Stimulated activated naive CD4-positive, alpha-beta T cell (primary cell): ENCODE data around the gene SYNPO2.

Experiments used
- DNase-seq, 6 experiments: peaks; one replicate each; lab custom pipeline; 2025; lab: John Stamatoyannopoulos, UW

SYNPO2 gene, protein sequence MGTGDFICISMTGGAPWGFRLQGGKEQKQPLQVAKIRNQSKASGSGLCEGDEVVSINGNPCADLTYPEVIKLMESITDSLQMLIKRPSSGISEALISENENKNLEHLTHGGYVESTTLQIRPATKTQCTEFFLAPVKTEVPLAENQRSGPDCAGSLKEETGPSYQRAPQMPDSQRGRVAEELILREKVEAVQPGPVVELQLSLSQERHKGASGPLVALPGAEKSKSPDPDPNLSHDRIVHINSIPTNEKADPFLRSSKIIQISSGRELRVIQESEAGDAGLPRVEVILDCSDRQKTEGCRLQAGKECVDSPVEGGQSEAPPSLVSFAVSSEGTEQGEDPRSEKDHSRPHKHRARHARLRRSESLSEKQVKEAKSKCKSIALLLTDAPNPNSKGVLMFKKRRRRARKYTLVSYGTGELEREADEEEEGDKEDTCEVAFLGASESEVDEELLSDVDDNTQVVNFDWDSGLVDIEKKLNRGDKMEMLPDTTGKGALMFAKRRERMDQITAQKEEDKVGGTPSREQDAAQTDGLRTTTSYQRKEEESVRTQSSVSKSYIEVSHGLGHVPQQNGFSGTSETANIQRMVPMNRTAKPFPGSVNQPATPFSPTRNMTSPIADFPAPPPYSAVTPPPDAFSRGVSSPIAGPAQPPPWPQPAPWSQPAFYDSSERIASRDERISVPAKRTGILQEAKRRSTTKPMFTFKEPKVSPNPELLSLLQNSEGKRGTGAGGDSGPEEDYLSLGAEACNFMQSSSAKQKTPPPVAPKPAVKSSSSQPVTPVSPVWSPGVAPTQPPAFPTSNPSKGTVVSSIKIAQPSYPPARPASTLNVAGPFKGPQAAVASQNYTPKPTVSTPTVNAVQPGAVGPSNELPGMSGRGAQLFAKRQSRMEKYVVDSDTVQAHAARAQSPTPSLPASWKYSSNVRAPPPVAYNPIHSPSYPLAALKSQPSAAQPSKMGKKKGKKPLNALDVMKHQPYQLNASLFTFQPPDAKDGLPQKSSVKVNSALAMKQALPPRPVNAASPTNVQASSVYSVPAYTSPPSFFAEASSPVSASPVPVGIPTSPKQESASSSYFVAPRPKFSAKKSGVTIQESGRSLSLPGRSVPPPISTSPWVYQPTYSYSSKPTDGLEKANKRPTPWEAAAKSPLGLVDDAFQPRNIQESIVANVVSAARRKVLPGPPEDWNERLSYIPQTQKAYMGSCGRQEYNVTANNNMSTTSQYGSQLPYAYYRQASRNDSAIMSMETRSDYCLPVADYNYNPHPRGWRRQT

DNA sequence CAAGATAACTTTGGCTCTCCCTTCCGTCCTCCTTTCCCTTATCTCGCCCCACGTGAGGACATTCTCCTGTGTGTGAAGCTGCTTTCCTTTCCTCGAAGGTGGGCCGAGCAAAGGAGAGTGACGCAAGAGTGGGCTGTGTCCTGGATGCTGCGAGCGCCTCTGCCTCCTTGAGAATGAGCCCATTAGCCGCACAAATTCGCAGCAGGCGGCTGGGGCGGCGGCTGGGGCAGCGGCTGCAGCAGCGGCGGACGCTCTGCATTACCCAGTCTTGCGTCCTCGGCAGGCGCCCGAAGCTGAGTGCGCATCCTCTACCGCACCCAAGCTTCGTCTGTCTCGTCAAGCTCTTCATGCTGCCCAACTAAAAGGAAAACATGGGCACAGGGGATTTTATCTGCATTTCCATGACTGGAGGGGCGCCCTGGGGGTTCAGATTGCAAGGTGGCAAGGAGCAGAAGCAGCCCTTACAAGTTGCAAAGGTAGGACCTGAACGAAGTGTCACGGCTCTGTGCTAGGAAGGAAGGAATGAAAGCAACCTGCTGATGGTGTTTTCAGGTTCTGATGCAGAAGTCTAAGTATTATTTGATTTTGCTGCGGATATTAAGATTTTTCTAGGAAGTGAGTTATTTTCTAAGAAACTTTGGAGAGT lies at the start of gene SYNPO2:
Gene SYNPO2 (plus strand): TSS at position 189 of the 646 bp plus-strand sequence. CDS start 183 bp downstream, at position 372.
- DNase-seq: peak in 2 of 6 experiments; percentile 16 to 19

DNA sequence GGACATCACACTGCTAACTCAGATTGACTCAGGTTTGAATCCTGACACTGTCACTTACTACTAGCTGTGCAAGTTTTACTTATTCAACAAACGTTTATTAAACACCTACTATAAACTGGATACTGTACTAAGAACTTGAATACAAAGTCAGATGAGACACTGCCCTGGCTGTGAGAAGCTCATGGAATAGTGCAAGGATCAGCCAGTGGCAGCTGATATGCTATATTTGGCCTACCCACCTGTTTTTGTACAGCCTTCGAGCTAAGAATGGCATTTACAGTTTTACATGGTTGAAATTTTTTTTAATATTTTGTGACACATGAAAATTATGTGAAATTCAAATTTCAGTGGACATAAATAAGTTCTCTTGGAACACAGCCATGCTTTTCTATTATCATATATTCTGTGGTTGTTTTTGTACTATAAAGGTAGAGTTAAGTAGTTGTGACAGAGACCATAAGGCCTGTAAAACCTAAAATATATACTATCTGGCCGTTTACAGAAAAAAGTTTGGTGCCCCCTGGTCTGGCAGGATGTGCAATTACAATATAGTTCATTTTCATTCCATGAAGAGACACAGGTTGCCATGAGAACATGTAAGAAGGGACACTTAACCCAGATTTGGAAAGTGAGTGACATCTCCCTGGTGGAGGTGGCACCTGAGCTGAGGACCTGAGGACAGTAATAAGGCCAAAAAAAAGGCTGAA lies 49.3 kb upstream of the SYNPO2 start:
- no peak for DNase-seq

DNA sequence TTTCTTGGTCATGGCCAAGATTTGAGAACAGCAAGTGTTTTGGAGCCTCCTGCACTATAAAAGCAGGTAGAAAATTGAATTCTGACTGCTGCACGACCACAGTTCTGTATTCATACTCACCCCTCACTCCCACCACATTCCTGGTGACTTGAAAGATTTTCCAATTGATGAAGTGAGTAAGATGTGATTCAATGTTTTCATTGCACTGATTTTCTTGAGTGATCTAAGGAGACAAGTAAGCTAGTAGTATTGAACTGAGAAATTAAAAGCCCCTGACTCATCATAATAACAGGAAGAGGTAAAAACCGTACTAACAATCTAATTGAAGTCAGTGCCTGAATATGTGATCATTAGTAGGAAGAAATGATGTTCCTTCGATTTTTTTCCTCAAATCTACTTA lies 46.6 kb upstream of the SYNPO2 start:
- no peak for DNase-seq

DNA sequence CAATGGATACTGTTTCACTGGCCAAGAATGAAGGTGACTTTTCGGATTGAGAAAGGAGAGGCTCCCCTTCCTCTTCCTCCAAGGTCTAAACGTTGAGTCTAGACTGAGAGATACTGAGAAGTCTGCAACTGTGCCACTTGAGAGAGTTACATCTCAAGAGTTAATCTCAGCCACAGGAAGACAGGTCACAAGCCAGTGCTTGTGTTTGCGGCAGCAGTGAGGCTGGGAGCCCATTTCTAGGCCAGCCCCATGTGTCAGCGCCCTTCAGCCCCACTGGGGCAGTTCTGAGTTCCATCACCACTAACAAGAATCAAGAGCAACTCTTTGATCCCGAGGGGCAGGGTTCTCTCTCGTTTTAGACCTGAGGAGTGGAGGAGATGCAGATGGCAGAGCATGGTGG lies 45.4 kb upstream of the SYNPO2 start:
- no peak for DNase-seq

DNA sequence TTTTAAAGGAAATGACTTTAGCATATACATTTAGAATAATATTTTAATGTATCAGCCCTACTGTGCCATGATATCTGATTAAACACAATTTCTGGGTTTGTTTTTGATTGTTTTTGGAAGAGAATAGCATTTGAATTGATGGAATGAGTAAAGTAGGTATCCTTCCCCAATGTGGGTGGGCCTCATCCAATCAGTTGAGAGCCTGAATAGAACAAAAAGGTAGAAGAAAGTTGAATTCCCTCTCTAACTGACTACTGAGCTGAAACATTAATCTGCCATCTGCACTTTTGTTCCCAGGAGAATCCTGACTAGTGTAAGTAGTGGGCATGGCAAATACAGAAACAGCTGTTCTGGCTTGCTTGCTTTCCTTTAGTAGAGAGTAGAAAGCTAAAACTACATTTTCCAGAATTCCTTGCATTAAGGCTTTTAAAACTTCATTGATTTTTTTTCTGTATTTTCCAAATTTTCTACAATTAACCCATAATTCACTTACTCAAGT lies 43.1 kb upstream of the SYNPO2 start:
- no peak for DNase-seq

DNA sequence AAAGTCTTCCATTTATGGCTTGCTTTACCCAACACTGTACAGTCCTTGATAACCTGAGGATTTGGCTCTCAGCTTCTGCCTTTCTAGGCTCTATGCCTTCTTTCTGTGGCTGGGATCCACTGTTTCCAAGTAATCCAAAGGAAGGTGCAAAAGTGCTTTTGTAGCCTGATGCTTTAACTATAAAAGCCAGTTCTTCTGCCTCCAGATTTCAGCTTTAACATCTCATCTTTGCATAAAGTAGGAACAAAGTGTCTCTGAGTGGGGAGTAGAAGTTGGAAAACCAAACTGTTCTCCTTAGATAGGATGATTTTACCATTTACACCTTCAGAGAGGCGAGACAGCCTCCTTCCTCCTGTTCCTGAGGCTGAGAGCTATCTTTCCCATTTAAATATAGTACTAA lies 41.7 kb upstream of the SYNPO2 start:
- no peak for DNase-seq

DNA sequence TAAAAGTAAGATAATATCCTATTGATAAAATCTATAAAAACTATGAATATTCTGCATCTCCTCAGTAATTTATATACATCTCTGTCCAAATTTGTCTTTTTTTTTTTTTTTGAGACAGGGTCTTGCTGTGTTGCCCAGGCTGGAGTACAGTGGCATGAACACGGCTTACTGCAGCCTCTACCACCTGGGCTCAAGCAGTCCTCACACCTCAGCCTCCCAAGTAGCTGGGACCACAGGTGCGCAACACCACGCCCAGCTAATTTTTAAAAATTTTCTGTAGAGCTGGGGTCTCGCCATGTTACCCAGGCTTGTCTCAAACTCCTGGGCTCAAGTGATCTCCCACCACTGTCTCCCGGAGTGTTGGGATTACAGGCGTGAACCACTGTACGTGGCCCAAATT lies 40.4 kb upstream of the SYNPO2 start:
- no peak for DNase-seq

DNA sequence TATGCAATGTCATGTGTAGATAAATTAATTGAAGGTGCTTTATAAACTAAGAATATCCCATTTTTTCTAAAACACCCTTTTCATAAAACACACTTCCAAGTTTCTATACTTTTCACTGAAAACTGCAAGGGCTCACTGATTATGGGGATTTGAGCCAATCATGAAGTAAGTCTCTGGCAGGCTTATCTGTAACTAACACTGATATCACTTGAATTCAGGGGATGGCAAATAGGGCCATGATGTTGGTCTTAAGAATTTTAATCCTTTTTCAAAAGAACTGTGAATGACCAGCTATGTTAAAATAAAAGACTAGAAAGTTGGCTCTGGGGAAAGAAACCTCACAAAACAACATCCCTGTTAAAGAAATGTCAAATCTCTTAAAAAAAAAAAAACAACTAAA lies 39.8 kb upstream of the SYNPO2 start:
- no peak for DNase-seq

DNA sequence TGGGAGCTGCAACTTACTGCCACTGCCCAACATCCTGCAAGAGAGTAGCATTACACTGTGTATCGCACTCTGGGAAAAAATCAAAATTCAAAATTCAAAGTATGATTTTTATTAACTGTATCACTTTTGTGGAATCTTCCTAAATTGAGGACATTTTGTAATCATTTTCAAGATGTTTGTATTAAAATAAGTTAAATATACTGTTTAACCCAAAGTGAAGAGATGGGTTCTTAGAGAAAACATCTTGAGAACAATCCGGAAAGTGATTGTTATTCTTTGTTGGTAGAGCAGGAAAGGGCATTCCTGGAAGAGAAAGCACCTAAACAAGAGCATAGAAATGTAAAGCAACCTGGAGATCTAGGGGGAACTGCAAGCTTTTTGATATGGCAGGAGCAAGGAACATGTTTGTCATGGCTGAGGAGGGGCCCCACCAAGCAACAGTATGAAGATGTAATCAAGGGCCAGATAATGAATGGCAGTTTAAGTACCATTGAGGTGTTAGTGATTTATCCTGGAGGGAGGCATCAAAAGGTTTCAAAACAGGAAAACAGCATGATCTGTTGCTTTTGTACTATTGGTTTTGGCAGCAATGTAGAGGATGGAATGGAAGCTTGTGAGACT lies 38.7 kb upstream of the SYNPO2 start:
- DNase-seq: no peak

DNA sequence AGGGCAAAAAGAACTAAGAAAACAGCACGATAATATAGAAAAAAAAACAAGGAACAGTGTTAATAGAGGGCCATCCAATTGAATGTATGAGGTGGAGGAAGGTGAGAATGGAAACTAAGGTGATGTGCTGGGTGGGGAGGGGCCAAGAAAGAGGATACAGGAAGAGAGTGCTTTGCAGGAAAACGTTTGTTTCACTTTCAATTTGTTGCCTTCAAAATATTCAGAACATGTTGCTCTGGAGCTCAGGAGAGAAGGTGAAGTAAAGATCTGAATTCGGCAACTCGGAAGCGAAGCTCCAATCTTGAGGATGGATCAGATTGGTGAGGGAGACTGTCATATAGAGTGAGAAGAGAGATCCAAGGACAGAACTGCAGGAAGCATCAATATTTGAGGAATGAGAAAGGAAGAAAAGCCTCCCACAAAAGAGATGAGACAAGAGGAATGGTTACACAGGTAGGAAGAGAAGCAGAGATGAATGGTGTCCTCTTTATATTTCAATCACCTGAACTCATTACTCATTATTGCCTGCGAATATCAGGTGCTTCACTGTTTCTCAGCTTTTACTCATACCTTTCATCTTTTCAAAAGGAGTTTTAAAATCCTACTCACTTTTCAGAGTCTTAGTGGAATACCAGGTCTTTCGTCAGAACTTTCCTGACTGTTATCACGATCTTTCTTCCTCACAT lies 38.0 kb upstream of the SYNPO2 start:
- DNase-seq: peak in 5 of 6 experiments; percentile 6 to 67 (median 56)

DNA sequence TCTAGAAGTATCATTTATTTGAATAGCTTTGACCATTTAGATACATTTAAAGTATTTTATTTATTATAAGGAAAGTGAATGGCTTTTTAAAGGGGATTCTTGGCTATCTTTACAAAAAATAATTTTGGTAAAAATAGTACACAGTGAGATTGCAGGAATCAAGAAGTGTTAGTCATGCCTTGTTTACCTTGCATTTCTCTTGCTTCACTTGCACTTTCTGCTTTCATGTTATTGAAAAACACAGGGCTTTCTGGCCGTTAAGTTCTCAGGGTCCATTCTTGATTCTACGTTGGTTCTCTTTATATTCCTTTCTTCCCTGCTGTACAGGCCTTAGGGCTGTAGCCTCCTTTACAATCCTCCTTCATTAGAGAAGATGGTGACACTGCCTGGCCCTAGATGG lies 30.9 kb upstream of the SYNPO2 start:
- DNase-seq: no peak

DNA sequence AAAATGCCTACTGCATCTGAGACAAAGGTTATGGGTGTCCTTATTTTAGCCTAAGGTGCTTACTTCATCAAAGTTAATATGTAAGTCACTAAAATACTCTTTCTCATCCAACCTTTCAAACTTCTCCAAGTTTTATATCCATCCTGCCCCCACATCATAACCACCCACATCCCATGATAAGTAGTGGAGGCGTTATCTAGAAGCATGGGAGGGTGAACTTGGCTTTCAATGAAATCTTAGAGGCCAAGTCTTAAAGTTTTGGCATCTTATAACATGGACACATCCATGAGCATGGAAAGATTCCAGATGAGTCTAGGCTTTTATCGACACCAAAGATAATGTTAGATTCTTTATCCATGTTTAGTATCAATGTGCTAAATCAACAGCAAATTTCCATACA lies 29.9 kb upstream of the SYNPO2 start:
- DNase-seq: no peak

DNA sequence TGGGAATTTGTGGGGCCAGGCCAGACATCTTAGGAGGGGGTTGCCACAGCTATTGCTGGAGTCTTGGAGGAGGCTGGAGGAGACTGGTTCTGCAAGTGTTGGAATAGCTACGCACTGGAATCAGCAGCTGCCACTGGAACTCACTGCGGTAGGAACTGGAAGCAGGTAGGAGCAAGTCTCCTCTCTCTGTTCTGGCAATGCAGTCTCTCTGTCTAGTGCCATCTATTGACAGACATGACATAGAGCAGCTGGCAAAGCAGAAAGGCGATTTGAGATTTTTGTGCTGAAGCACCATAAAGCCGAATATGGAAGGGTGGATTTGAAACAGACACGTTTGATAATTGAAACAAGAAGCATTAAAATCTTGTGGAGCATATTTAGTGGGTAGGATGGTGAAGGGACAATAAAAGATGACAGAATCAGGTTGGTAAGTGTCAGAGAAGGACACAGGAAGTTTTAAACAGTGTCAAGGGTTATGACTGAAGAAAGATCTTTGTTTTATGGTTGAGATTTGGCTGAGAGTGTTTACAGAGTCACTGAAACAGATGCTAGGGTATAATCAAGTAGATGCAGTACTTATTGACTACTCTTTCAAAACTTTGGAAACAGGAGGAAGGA lies 23.5 kb upstream of the SYNPO2 start:
- DNase-seq: peak in 2 of 6 experiments; percentile 4 to 28

DNA sequence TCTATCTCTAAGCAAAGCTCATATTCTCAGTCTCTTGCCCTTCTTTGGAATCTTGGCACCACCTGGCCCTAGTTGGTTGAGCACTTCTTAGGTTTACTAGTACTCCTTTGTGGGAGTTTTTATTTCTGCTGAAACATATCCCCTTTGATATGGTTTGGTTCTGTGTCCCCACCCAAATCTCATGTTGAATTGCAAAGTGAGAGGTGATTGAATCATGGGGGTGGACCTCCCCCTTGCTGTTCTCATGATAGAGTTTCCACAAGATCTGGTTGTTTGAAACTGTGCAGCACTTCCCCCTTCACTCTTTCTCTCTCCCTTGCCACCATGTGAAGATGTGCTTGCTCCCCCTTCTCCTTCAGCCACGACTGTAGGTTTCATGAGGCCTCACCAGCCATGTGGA lies 22.2 kb upstream of the SYNPO2 start:
- no peak for DNase-seq

DNA sequence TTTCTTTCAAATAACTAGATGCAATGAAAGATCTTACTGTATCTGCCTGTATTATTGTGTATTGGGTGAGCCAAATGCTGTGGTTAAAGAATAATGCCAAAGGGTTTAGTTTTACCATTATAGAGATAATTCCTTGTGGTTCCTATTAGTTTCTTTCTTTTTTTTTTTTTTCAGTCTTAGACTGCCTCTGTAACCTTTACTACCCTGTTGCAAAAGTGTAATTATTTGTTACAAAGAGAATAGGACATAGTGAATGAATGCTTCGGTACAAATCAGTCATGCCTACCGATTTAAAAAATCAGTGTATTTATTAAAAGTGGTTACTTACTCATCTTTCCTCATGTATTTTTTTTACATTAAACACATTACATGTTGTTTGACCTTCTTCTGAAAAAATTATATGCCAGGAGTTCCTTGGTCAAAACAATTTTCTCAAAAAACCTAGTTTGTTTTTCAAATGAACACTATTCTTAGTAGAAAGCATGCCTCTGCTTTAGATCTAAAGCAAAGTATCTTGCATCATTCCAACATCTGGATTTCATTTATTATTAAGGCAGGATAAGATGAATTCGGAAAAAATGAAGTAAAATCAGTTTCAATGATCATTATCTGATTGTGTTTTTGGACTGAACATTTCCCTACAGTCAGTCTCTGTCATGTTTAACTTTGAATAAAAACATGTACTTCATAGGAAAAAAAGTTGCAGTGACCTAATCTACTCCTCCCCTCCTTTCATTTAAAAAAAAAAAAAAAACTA lies 21.2 kb upstream of the SYNPO2 start:
- no peak for DNase-seq

DNA sequence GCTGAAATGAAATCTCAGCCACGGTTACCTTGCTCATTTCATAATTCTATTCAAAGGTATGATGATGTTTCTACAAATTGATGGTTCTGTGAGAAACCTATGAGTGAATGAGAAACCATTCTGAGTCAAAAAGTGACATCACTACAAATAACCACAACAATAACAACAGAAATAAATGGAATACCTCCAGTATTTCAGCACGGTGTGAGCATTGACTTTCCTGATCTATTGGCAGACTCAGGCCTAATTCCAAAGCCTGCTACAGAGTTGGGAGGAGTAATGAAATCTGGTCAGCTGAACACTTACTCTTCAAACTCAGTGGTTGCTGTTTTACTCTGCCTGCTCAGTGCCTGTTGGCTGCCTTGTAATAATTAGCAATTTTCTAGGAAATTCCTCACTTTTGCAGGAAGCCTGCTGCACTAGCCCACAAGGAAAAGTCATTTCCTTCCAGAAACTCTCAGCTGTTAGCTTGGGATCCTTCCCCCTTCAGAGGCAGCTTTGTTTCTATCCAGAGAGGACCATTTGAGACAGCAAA lies 18.8 kb upstream of the SYNPO2 start:
- DNase-seq: no peak

DNA sequence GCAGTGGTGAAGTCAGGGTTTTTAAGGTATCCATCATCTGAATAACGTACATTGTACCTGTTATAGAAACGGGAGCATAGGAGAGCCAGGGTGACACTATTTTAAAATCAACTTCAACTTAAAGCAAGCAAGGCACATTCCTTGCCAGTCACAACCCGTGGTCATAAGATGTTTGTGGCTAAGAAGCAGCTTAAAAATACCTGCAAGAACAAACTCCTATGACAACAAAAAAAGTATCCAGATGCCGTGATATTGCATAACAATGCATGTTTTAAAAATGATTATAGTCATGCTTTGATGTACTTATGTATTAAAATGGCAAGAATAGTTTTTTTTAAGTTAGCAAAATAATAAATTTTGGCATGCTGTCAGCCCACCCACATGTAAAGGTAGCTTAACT lies 16.5 kb upstream of the SYNPO2 start:
- no peak for DNase-seq

DNA sequence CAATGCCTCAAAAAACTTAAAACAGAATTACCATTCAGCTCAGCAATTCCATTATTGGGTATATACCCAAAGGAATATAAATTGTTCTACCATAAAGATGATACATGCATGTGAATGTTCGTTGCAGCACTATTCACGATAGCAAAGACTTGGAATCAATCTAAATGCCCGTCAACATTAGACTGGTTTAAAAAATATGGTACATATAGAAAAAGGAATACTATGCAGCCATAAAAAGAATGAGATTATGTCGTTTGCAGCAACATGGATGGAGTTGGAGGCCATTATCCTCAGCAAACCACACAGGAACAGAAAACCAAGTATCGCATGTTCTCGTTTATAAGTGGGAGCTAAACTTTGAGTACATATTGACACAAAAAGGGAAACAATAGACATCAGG lies 10.9 kb upstream of the SYNPO2 start:
- DNase-seq: no peak
